GM23338 (cell line): Measurements from ENCODE around the gene DAGLB. TPM values are rescaled to one million over a fixed set of nuclear protein-coding genes. Genes with fewer than 3 reads are reported as not detected.

ENCODE experiments used
- ATAC-seq: fragments of 200-7000 bp; cut with Tn5 transposase; 3 replicates; pipeline ENCODE4 v1.9.1; 2020
- DNase-seq: peaks from one replicate; pipeline ENCODE4 v3.0.0-alpha.2; 2015; ENCODE audit warnings: low spot score
- H2AFZ ChIP-seq: fragments of 200-600 bp; sonication (generic); 2 replicates; pipeline ENCODE4 v1.8.0; 2016; ENCODE audit warnings: antibody characterized with exemption, mild to moderate bottlenecking, moderate library complexity
- H3F3A ChIP-seq: fragments of 200-600 bp; sonication (generic); replicated peaks from 2 replicates; pipeline ENCODE4 v1.8.0; 2017; ENCODE audit warnings: antibody characterized with exemption, mixed run types, low read depth
- H3K27ac ChIP-seq: fragments of 200-600 bp; sonication (generic); 2 replicates; pipeline ENCODE4 v1.6.1; 2016; ENCODE audit warnings: low read depth
- H3K27me3 ChIP-seq: fragments of 200-600 bp; sonication (generic); 2 replicates; pipeline ENCODE4 v1.8.0; 2016; ENCODE audit warnings: mild to moderate bottlenecking, mixed run types, moderate library complexity; ENCODE audit not compliant: insufficient read depth
- H3K36me3 ChIP-seq: fragments of 200-600 bp; sonication (generic); 2 replicates; pipeline ENCODE4 v1.8.0; 2016; ENCODE audit warnings: mild to moderate bottlenecking; ENCODE audit not compliant: insufficient read depth
- H3K4me1 ChIP-seq: fragments of 200-600 bp; sonication (generic); 2 replicates; pipeline ENCODE4 v1.8.0; 2016; ENCODE audit warnings: mild to moderate bottlenecking, moderate library complexity; ENCODE audit not compliant: insufficient read depth
- H3K4me2 ChIP-seq: fragments of 200-600 bp; sonication (generic); 2 replicates; pipeline ENCODE4 v1.7.1; 2017; ENCODE audit warnings: mixed run types
- H3K4me3 ChIP-seq: fragments of 200-600 bp; sonication (generic); 2 replicates; pipeline ENCODE4 v1.6.1; 2016; ENCODE audit warnings: mixed run types
- H3K79me2 ChIP-seq: fragments of 200-600 bp; sonication (generic); replicated peaks from 2 replicates; pipeline ENCODE4 v1.8.0; 2017; ENCODE audit warnings: mild to moderate bottlenecking; ENCODE audit not compliant: insufficient read depth
- H3K9me2 ChIP-seq: fragments of 200-600 bp; sonication (generic); 2 replicates; pipeline ENCODE4 v1.8.0; 2017; ENCODE audit not compliant: insufficient read depth
- H4K20me1 ChIP-seq: fragments of 200-600 bp; sonication (generic); replicated peaks from 2 replicates; pipeline ENCODE4 v1.8.0; 2017; ENCODE audit warnings: mild to moderate bottlenecking; ENCODE audit not compliant: insufficient read depth
- H3K27ac Mint-ChIP-seq: 2 replicates; pipeline ENCODE4 v1.8.0; 2020; ENCODE audit warnings: inconsistent platforms, mild to moderate bottlenecking, moderate library complexity, mixed read lengths
- H3K27me3 Mint-ChIP-seq: 3 replicates; pipeline ENCODE4 v1.8.0; 2022; ENCODE audit warnings: low read depth, mild to moderate bottlenecking, moderate library complexity, mixed read lengths, inconsistent platforms; ENCODE audit not compliant: insufficient read depth, poor library complexity
- H3K36me3 Mint-ChIP-seq: 3 replicates; pipeline ENCODE4 v1.8.0; 2021; ENCODE audit warnings: low read depth, mild to moderate bottlenecking, inconsistent platforms, moderate library complexity, mixed read lengths
- H3K4me1 Mint-ChIP-seq: 3 replicates; pipeline ENCODE4 v1.8.0; 2020; ENCODE audit warnings: mild to moderate bottlenecking, inconsistent platforms, mixed read lengths
- H3K4me3 Mint-ChIP-seq: 3 replicates; pipeline ENCODE4 v1.8.0; 2021; ENCODE audit warnings: moderate library complexity, mild to moderate bottlenecking, inconsistent platforms, mixed read lengths
- H3K9me3 Mint-ChIP-seq: 3 replicates; pipeline ENCODE4 v1.8.0; 2020; ENCODE audit warnings: moderate library complexity, mild to moderate bottlenecking, inconsistent platforms, mixed read lengths
- EZH2 ChIP-seq: fragments of 200-600 bp; sonication (generic); IDR thresholded peaks from one replicate; pipeline ENCODE4 v1.8.0; 2017; ENCODE audit warnings: antibody characterized with exemption, mild to moderate bottlenecking, low read depth; ENCODE audit not compliant: unreplicated experiment
- STAT1 ChIP-seq: IDR thresholded peaks from one replicate; pipeline ENCODE4 v1.6.1; 2016; ENCODE audit warnings: antibody characterized with exemption; ENCODE audit not compliant: unreplicated experiment
- polyA plus RNA-seq: library from polyadenylated mRNA; unstranded; fragments of >200 nt; fragmentation: Nextera tagmentation; extraction: Ambion mirVana; gene quantifications from 2 replicates; pipeline ENCODE4 v1.2.1, GENCODE V29; 2016
- total RNA-seq: library from RNA; depleted of rRNA; stranded (reverse); fragments of >200 nt; shearing (Covaris generic); gene quantifications from 2 replicates; pipeline ENCODE4 v1.2.3, GENCODE V29; 2014
- TF ChIP-seq, protein P1 (sequence below): IDR thresholded peaks from one replicate; pipeline ENCODE4 v1.6.1; 2018; ENCODE audit warnings: antibody characterized with exemption; ENCODE audit not compliant: unreplicated experiment
- TF ChIP-seq, protein P2 (sequence below): IDR thresholded peaks from 2 replicates; pipeline ENCODE4 v1.6.1; 2016; ENCODE audit warnings: antibody characterized with exemption
- TF ChIP-seq, protein P3 (sequence below), 2 experiments: fragments of 200-600 bp in 1 of 2; sonication (generic) in 1 of 2; conservative IDR thresholded peaks; 2 replicates each; pipeline versions ENCODE4 v1.5.1 to v1.6.1; 2016 to 2017; ENCODE audit warnings: antibody characterized with exemption in 2 of 2, low read depth in 2 of 2, mild to moderate bottlenecking in 2 of 2, moderate library complexity in 1 of 2

The DAGLB gene
- total and polyA plus RNA-seq, 2 experiments from 2014 or later, result 13.8 to 26.0 TPM

DNA sequence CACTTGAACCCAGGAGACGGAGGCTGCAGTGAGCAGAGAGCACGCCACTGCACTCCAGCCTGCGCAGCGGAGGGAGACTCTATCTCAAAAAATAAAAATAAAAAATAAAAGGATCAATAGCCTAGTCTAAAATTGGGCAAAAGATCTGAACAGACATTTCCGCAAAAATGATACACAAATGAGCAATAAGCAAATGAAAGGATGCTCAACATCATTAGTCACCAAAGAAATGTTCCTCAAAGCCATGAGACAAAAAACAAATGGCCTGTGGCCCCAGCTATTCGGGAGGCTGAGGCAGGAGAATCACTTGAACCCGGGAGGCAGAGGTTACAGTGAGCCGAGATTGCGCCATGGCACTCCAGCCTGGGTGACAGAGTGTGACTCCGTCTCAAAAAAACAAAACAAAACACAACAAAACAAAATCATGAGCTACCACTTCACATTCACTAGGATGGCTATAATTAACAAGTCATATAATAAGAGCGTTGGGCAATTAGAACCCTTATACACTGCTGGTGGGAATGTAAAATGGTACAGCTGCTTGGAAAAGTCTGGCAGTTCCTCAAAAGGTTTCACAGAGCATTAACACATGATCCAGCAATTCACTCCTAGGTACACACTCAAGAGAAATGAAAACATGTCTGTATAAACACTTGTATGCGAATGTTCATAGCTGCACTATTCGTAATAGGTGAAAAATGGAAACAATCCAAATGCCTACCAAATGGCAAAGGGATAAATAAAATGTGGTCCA is 3.1 kb downstream of the DAGLB start (continued):
- TF ChIP-seq, protein P1, sequence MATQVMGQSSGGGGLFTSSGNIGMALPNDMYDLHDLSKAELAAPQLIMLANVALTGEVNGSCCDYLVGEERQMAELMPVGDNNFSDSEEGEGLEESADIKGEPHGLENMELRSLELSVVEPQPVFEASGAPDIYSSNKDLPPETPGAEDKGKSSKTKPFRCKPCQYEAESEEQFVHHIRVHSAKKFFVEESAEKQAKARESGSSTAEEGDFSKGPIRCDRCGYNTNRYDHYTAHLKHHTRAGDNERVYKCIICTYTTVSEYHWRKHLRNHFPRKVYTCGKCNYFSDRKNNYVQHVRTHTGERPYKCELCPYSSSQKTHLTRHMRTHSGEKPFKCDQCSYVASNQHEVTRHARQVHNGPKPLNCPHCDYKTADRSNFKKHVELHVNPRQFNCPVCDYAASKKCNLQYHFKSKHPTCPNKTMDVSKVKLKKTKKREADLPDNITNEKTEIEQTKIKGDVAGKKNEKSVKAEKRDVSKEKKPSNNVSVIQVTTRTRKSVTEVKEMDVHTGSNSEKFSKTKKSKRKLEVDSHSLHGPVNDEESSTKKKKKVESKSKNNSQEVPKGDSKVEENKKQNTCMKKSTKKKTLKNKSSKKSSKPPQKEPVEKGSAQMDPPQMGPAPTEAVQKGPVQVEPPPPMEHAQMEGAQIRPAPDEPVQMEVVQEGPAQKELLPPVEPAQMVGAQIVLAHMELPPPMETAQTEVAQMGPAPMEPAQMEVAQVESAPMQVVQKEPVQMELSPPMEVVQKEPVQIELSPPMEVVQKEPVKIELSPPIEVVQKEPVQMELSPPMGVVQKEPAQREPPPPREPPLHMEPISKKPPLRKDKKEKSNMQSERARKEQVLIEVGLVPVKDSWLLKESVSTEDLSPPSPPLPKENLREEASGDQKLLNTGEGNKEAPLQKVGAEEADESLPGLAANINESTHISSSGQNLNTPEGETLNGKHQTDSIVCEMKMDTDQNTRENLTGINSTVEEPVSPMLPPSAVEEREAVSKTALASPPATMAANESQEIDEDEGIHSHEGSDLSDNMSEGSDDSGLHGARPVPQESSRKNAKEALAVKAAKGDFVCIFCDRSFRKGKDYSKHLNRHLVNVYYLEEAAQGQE, result no peak
- TF ChIP-seq, protein P2, sequence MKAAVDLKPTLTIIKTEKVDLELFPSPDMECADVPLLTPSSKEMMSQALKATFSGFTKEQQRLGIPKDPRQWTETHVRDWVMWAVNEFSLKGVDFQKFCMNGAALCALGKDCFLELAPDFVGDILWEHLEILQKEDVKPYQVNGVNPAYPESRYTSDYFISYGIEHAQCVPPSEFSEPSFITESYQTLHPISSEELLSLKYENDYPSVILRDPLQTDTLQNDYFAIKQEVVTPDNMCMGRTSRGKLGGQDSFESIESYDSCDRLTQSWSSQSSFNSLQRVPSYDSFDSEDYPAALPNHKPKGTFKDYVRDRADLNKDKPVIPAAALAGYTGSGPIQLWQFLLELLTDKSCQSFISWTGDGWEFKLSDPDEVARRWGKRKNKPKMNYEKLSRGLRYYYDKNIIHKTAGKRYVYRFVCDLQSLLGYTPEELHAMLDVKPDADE, result no peak

DNA sequence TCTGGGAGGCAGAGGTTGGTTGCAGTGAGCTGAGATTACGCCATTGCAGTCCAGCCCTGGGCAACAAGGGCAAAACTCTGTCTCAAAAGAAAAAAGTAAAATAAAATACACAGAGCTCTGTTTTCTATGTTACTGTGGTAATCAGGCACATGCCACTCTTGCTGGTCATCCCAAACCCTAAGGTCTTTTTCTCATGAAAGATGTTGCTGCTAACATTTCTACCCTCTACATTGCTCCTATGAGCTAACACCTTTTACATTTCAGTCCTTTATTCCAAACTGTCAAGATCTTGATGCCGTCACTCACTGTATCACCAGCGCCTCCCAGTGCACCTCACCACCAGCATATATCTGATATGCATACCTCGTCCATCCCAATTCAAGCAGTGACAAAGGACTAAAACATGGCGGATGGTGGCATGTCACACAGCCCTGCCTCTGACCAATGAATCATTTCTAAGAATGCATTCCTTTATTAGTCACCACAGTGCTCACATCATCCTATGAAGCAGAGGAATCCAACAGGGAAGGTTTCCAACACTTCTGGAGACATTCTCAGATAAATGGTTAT is 4.3 kb downstream of the DAGLB start:
- H3K27ac Mint-ChIP-seq, result no peak overlapping the region
- H3K4me3 Mint-ChIP-seq, result no peak overlapping the region
- peaks cover 5% of the 10 kb centered on the region; the same call in 1 of the 3 replicates for H3K9me3 Mint-ChIP-seq
- H3F3A ChIP-seq, result 0 out of 2 replicates have a peak, but pooled peaks cover 3% of the 10 kb centered on the region
- H3K27ac ChIP-seq, result no peak overlapping the region
- H3K27me3 Mint-ChIP-seq, result peaks cover 19% of the 10 kb centered on the region
- H3K4me1 ChIP-seq, result peaks cover 4% of the 10 kb centered on the region
- no peak overlapping the region for H2AFZ ChIP-seq
- peaks cover 26% of the 10 kb centered on the region for H3K36me3 ChIP-seq
- DNase-seq (no peak), ATAC-seq (no peak)
- no peaks in the 10 kb centered on the region for H3K9me2 ChIP-seq
- no peak overlapping the region for H3K4me3 ChIP-seq
- H3K4me2 ChIP-seq, result no peak overlapping the region
- H3K79me2 ChIP-seq, result peaks cover 84% of the 10 kb centered on the region
- peaks cover 70% of the 10 kb centered on the region for H3K36me3 Mint-ChIP-seq
- peaks cover 12% of the 10 kb centered on the region; the same call in 2 of the 3 replicates for H3K4me1 Mint-ChIP-seq
- H3K27me3 ChIP-seq, result no peaks in the 10 kb centered on the region
- H4K20me1 ChIP-seq, result peaks cover 42% of the 10 kb centered on the region
- TF ChIP-seq STAT1 (no peak), EZH2 (no peak)
- TF ChIP-seq, protein P2, result no peak
- TF ChIP-seq, protein P3, sequence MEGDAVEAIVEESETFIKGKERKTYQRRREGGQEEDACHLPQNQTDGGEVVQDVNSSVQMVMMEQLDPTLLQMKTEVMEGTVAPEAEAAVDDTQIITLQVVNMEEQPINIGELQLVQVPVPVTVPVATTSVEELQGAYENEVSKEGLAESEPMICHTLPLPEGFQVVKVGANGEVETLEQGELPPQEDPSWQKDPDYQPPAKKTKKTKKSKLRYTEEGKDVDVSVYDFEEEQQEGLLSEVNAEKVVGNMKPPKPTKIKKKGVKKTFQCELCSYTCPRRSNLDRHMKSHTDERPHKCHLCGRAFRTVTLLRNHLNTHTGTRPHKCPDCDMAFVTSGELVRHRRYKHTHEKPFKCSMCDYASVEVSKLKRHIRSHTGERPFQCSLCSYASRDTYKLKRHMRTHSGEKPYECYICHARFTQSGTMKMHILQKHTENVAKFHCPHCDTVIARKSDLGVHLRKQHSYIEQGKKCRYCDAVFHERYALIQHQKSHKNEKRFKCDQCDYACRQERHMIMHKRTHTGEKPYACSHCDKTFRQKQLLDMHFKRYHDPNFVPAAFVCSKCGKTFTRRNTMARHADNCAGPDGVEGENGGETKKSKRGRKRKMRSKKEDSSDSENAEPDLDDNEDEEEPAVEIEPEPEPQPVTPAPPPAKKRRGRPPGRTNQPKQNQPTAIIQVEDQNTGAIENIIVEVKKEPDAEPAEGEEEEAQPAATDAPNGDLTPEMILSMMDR (conservative IDR thresholded peaks at IDR 0.05; ENCODE audit: low read depth in 2 of 2), result no peak
- TF ChIP-seq, protein P1, result no peak
